ENCODE data around the gene SV2B.

The SV2B gene

GRCh38 chr15:91238644-91239425 is 138.8 kb downstream of the SV2B start:
- no peak for DNase-seq

GRCh38 chr15:91243826-91244225 is 143.8 kb downstream of the SV2B start:
- DNase-seq, result no peak

- no peak for DNase-seq
Measured at GRCh38 chr15:91244919-91245318, 144.9 kb downstream of the SV2B start.

GRCh38 chr15:91246998-91247397 is 146.9 kb downstream of the SV2B start:
- no peak for DNase-seq

- DNase-seq, result no peak
Measured at GRCh38 chr15:91249591-91249990, 149.5 kb downstream of the SV2B start.

GRCh38 chr15:91252322-91252721 is 152.3 kb downstream of the SV2B start:
- DNase-seq, result no peak

- DNase-seq, result no peak
Measured at GRCh38 chr15:91252756-91253155, 152.7 kb downstream of the SV2B start.

GRCh38 chr15:91253605-91254004 is 153.5 kb downstream of the SV2B start:
- no peak for DNase-seq

- DNase-seq, result no peak
Measured at GRCh38 chr15:91254766-91255165, 154.7 kb downstream of the SV2B start.

- DNase-seq, result no peak
Measured at GRCh38 chr15:91255670-91256192, 155.7 kb downstream of the SV2B start.

- DNase-seq, result no peak
Measured at GRCh38 chr15:91257746-91258414, 157.8 kb downstream of the SV2B start.

GRCh38 chr15:91258415-91258759 is 158.3 kb downstream of the SV2B start:
- peak; percentile 11 for DNase-seq

- DNase-seq, result no peak
Measured at GRCh38 chr15:91259077-91259476, 159.0 kb downstream of the SV2B start.

- no peak for DNase-seq
Measured at GRCh38 chr15:91261345-91261744, 161.3 kb downstream of the SV2B start.

GRCh38 chr15:91263632-91264531 is 163.8 kb downstream of the SV2B start:
- DNase-seq, result no peak

GRCh38 chr15:91264651-91265351 is 164.7 kb downstream of the SV2B start:
- DNase-seq, result no peak

GRCh38 chr15:91265416-91265940 is 165.4 kb downstream of the SV2B start:
- DNase-seq, result no peak

- peak; percentile 18 for DNase-seq
Measured at GRCh38 chr15:91268510-91268909, 168.5 kb downstream of the SV2B start.

GRCh38 chr15:91270747-91271146 is 170.7 kb downstream of the SV2B start:
- no peak for DNase-seq

GRCh38 chr15:91271565-91272153 is 171.6 kb downstream of the SV2B start:
- DNase-seq, result peak; percentile 48

- no peak for DNase-seq
Measured at GRCh38 chr15:91275844-91276243, 175.8 kb downstream of the SV2B start.

- DNase-seq, result no peak
Measured at GRCh38 chr15:91278951-91279350, 178.9 kb downstream of the SV2B start.
